Endothelial cell of umbilical vein (primary cell): ENCODE data around the gene MYO1E. TPM values are rescaled to one million over a fixed set of nuclear protein-coding genes. Genes with fewer than 3 reads are reported as not detected.

Source experiments
- BruUV-seq: library from RNA; stranded (reverse); fragments of 400-500 nt; replicated peaks from 2 replicates; lab custom pipeline; 2021; lab: Mats Ljungman, UMichigan
- CTCF ChIA-PET: fragments of 300-600, 350-600 bp; sonication (Branson Sonifier 250); formaldehyde crosslinking; loops from one replicate; lab custom pipeline; 2021; ENCODE audit warnings: antibody characterized with exemption, inconsistent platforms; lab: Charles Lee
- POLR2A ChIA-PET: fragments of 300-600, 350-600 bp; sonication (Branson Sonifier 250); formaldehyde crosslinking; loops from one replicate; lab custom pipeline; 2021; ENCODE audit warnings: antibody characterized with exemption, inconsistent platforms; lab: Charles Lee
- DNase-seq: peaks from one replicate; pipeline ENCODE4 v3.0.0-alpha.2; 2011; ENCODE audit warnings: low read depth, low spot score
- FAIRE-seq: peaks from 2 replicates; lab custom pipeline; 2011; peaks lifted over from hg19 to GRCh38; lab: Jason Lieb, UNC
- H2AFZ ChIP-seq: 2 replicates; pipeline ENCODE4 v1.6.0; 2012; ENCODE audit warnings: low read depth, low read length, control low read depth, inconsistent platforms
- H3K27ac ChIP-seq: 2 replicates; pipeline ENCODE4 v1.5.1; 2011; ENCODE audit warnings: low read depth, mild to moderate bottlenecking, control low read depth, low read length, moderate library complexity; ENCODE audit not compliant: insufficient read depth
- H3K27me3 ChIP-seq, 2 experiments: 2 replicates each; pipeline versions ENCODE4 v1.6.0 to v1.6.1; 2011; ENCODE audit warnings: low read length in 2 of 2, mixed read lengths in 1 of 2; ENCODE audit not compliant: control insufficient read depth in 2 of 2, insufficient read depth in 2 of 2
- H3K36me3 ChIP-seq, 2 experiments: 2 replicates in 1 of 2; 3 replicates in 1 of 2; pipeline ENCODE4 v1.5.1; 2011; ENCODE audit warnings: low read length in 2 of 2, mild to moderate bottlenecking in 1 of 2, moderate library complexity in 1 of 2; ENCODE audit not compliant: control insufficient read depth in 2 of 2, insufficient read depth in 2 of 2; ENCODE audit errors: extremely low read depth in 1 of 2
- H3K4me1 ChIP-seq: 3 replicates; pipeline ENCODE4 v1.5.1; 2011; ENCODE audit warnings: mild to moderate bottlenecking, low read length; ENCODE audit not compliant: control insufficient read depth, insufficient read depth; ENCODE audit errors: extremely low read depth
- H3K4me2 ChIP-seq: 2 replicates; pipeline ENCODE4 v1.6.1; 2011; ENCODE audit warnings: low read length, control low read depth, mixed read lengths; ENCODE audit not compliant: insufficient read depth
- H3K4me3 ChIP-seq, 3 experiments: fragments of 200-600 bp in 1 of 3; sonication (generic), shearing (Covaris generic) in 1 of 3; replicated peaks in 1 of 3; 2 replicates each; pipeline ENCODE4 v1.5.1; 2011 to 2016; ENCODE audit warnings: control low read depth in 3 of 3, low read length in 3 of 3, mild to moderate bottlenecking in 2 of 3, inconsistent platforms in 1 of 3, low read depth in 1 of 3, moderate library complexity in 1 of 3; ENCODE audit not compliant: insufficient read depth in 1 of 3
- H3K79me2 ChIP-seq: 2 replicates; pipeline ENCODE4 v1.6.0; 2012; ENCODE audit warnings: low read length, inconsistent platforms; ENCODE audit not compliant: control insufficient read depth, insufficient read depth
- H3K9ac ChIP-seq: replicated peaks from 2 replicates; pipeline ENCODE3; 2011; ENCODE audit warnings: low read length, control low read depth; ENCODE audit not compliant: insufficient read depth; ENCODE audit errors: extremely low read depth
- H3K9me1 ChIP-seq: replicated peaks from 3 replicates; pipeline ENCODE4 v1.6.0; 2011; ENCODE audit warnings: mild to moderate bottlenecking, low read length; ENCODE audit not compliant: control insufficient read depth, insufficient read depth; ENCODE audit errors: extremely low read depth
- H3K9me3 ChIP-seq: replicated peaks from 2 replicates; pipeline ENCODE4 v1.5.1; 2012; ENCODE audit warnings: low read length, inconsistent platforms; ENCODE audit not compliant: control insufficient read depth, insufficient read depth
- H4K20me1 ChIP-seq: replicated peaks from 2 replicates; pipeline ENCODE3; 2011; ENCODE audit warnings: mild to moderate bottlenecking, low read length; ENCODE audit not compliant: control insufficient read depth, insufficient read depth; ENCODE audit errors: extremely low read depth
- EZH2 ChIP-seq: IDR thresholded peaks from 2 replicates; pipeline ENCODE4 v1.6.1; 2012; ENCODE audit warnings: borderline replicate concordance, low read depth, mild to moderate bottlenecking, moderate library complexity, low read length, inconsistent platforms; ENCODE audit not compliant: severe bottlenecking
- FOS ChIP-seq: IDR thresholded peaks from 2 replicates; pipeline ENCODE4 v1.6.1; 2011; ENCODE audit warnings: mild to moderate bottlenecking, low read length, moderate library complexity, borderline replicate concordance; ENCODE audit not compliant: insufficient read depth
- GATA2 ChIP-seq: IDR thresholded peaks from 2 replicates; pipeline ENCODE4 v1.7.0; 2011; ENCODE audit warnings: low read depth, mild to moderate bottlenecking, moderate library complexity, mixed read lengths, low read length; ENCODE audit not compliant: insufficient read length, insufficient read depth
- JUN ChIP-seq: IDR thresholded peaks from 2 replicates; pipeline ENCODE4 v1.6.1; 2011; ENCODE audit warnings: borderline replicate concordance, low read depth; ENCODE audit not compliant: insufficient read length, insufficient read depth
- MYC ChIP-seq: IDR thresholded peaks from one replicate; pipeline ENCODE4 v1.6.1; 2011; ENCODE audit warnings: mild to moderate bottlenecking, low read depth, low read length
- POLR2A ChIP-seq: IDR thresholded peaks from 2 replicates; pipeline ENCODE4 v1.6.1; 2012; ENCODE audit warnings: low read depth, mild to moderate bottlenecking, control low read depth, low read length
- POLR2AphosphoS5 ChIP-seq: IDR thresholded peaks from 2 replicates; pipeline ENCODE4 v1.6.1; 2012; ENCODE audit warnings: low read depth, mild to moderate bottlenecking, control low read depth, low read length, moderate library complexity; ENCODE audit not compliant: insufficient read depth
- dilution Hi-C: fragments of 300-500 bp; cut with MboI; formaldehyde crosslinking; loops from one replicate; pipeline ENCODE4 v1.15.0; 2019; ENCODE audit warnings: low sequenced_read_pairs; ENCODE audit not compliant: extremely low pct_ligation_motif_present
- intact Hi-C: fragments of 100-400 bp; cut with micrococcal nuclease; formaldehyde crosslinking; loops from one replicate; pipeline ENCODE4 v1.10.0; 2022
- polyA plus RNA-seq, 4 experiments: library from polyadenylated mRNA; depleted of rRNA in 3 of 4; stranded (reverse) in 3 of 4; unstranded in 1 of 4; fragments of >200 nt; gene quantifications; 2 replicates each; pipeline versions ENCODE4 v1.2.1 to v1.2.3, GENCODE V29; 2011 to 2012; ENCODE audit warnings: missing spikeins in 1 of 4
- total RNA-seq: library from RNA; stranded (reverse); gene quantifications from 2 replicates; pipeline ENCODE4 v1.2.3, GENCODE V29; 2021
- TF ChIP-seq, protein P1 (sequence below): IDR thresholded peaks from 2 replicates; pipeline ENCODE4 v1.6.1; 2011; ENCODE audit not compliant: insufficient read depth, insufficient read length
- TF ChIP-seq, protein P2 (sequence below), 2 donors: IDR thresholded peaks; 1 replicate in 1 of 2; 2 replicates in 1 of 2; pipeline ENCODE4 v1.5.1; 2011; ENCODE audit warnings: low read length in 2 of 2, mild to moderate bottlenecking in 2 of 2, moderate library complexity in 2 of 2, control low read depth in 1 of 2, inconsistent platforms in 1 of 2, low read depth in 1 of 2; ENCODE audit not compliant: insufficient read depth in 1 of 2; ENCODE audit errors: extremely low read depth in 1 of 2

The MYO1E gene
- total and polyA plus RNA-seq, 2 donors (not counting 3 experiments of a cell fraction or from before 2014, with no cell fraction given) = 31.6 to 218 TPM

DNA sequence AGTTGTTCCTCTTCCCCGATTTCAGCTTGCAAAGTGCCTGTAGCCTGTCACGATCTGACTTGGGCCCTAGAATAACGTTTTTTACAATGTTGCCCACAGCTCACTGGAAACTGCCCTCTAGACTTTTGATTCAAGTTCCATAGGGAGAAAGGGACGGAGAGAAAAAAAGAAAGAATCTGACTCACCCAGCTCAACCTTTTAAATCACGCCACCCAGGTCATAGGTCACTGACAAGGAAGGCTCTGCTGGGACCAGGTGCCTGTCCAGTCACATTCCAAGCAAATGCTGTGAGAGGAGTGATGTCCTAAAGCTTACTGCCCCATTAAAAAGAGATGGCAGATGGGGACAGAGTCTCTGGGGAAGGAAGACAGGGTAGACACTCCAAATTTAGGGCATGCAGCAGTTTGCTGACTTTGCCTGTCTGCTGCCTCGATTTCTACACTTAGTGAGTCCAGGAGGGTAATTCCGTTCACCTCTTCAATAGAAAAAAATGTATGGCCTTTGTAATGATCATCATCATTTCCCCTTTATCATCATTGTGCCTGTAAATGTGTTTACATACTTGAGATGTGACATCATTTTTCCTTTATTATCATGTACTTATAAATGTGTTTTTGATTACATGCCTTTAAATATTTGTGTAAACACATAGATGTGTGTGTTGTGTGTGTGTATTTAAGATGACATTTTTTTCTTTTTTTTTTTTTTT is 8.4 kb upstream of the MYO1E start:
- no peak overlapping the region for H3K27ac ChIP-seq
- H3K36me3 ChIP-seq = no peaks in the 10 kb centered on the region
- no peaks in the 10 kb centered on the region for H3K79me2 ChIP-seq
- no peaks in the 10 kb centered on the region for H3K9me3 ChIP-seq
- no TSS peak for BruUV-seq
- DNase-seq = no peak
- no peaks in the 10 kb centered on the region for H3K4me1 ChIP-seq
- H3K9ac ChIP-seq = no peak overlapping the region
- ChIA-PET CTCF (no interaction called here), POLR2A (no interaction called here)
- dilution Hi-C loops = no loop called here
- no peaks in the 10 kb centered on the region for H4K20me1 ChIP-seq
- TF ChIP-seq, protein P1, sequence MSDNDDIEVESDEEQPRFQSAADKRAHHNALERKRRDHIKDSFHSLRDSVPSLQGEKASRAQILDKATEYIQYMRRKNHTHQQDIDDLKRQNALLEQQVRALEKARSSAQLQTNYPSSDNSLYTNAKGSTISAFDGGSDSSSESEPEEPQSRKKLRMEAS = no peak
- no peak for TF ChIP-seq EZH2
- no peak for TF ChIP-seq FOS
- TF ChIP-seq, protein P2, sequence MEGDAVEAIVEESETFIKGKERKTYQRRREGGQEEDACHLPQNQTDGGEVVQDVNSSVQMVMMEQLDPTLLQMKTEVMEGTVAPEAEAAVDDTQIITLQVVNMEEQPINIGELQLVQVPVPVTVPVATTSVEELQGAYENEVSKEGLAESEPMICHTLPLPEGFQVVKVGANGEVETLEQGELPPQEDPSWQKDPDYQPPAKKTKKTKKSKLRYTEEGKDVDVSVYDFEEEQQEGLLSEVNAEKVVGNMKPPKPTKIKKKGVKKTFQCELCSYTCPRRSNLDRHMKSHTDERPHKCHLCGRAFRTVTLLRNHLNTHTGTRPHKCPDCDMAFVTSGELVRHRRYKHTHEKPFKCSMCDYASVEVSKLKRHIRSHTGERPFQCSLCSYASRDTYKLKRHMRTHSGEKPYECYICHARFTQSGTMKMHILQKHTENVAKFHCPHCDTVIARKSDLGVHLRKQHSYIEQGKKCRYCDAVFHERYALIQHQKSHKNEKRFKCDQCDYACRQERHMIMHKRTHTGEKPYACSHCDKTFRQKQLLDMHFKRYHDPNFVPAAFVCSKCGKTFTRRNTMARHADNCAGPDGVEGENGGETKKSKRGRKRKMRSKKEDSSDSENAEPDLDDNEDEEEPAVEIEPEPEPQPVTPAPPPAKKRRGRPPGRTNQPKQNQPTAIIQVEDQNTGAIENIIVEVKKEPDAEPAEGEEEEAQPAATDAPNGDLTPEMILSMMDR (IDR thresholded peaks at IDR 0.05; ENCODE audit: extremely low read depth in 1 of 2, insufficient read depth in 1 of 2, low read depth in 1 of 2, low read length in 2 of 2) = no peak
- TF ChIP-seq MYC = no peak
- no peak for TF ChIP-seq JUN
- no peak for TF ChIP-seq POLR2AphosphoS5
- TF ChIP-seq GATA2 = no peak
- TF ChIP-seq POLR2A = no peak
- H3K9me1 ChIP-seq = no peaks in the 10 kb centered on the region
- H3K4me2 ChIP-seq = no peak overlapping the region
- H2AFZ ChIP-seq = no peak overlapping the region
- H3K27me3 ChIP-seq = no peaks in the 10 kb centered on the region
- intact Hi-C loops = no loop called here
- H3K4me3 ChIP-seq = no peak overlapping the region
- FAIRE-seq = no peak
